ENCODE data around the gene UBASH3B.

GRCh38 chr11:122647736-122648275, 7.7 kb upstream of the UBASH3B start:
- TF ChIP-seq EZH2 (IDR thresholded peaks at IDR 0.05; ENCODE audit: low read depth): no peak
- TF ChIP-seq CTCF (conservative IDR thresholded peaks at IDR 0.05): no peak

Measured in PC-9 (cell line).